ENCODE results near the gene CACNG3. TPM values are rescaled to one million over a fixed set of nuclear protein-coding genes. Genes with fewer than 3 reads are reported as not detected.
A peak's percentile ranks its signal among the peaks of the same experiment; 100 is the strongest.

The CACNG3 gene
- total RNA-seq, 1 experiment from 2014 or later: not detected

- DNase-seq: no peak
- intact Hi-C loops (cut with micrococcal nuclease): no loop called here
- H3K4me1 ChIP-seq (ENCODE audit: insufficient read depth, low read length): no peaks in the 10 kb centered on the region
- ATAC-seq: no peak
- BruUV-seq (replicated peaks): no TSS peak
- TF ChIP-seq EZH2phosphoT487 (IDR thresholded peaks at IDR 0.05; ENCODE audit: borderline replicate concordance, low read length): no peak
- TF ChIP-seq EZH2 (IDR thresholded peaks at IDR 0.05; ENCODE audit: low read length, unreplicated experiment): no peak
- no peak for TF ChIP-seq CTCF (conservative IDR thresholded peaks at IDR 0.05; ENCODE audit: low read depth, low read length)
- no peaks in the 10 kb centered on the region for H3K79me2 ChIP-seq (ENCODE audit: low read length)
- H3K27ac ChIP-seq (ENCODE audit: low read length): no peak overlapping the region
- H3K9ac ChIP-seq (ENCODE audit: low read length): no peak overlapping the region
- POLR2A ChIA-PET (ENCODE audit: unreplicated experiment): no interaction called here
- H3K9me2 ChIP-seq (replicated peaks; ENCODE audit: low read length): no peaks in the 10 kb centered on the region
- no peak overlapping the region for H2AFZ ChIP-seq (ENCODE audit: low read length)
- H3K9me3 ChIP-seq (ENCODE audit: low read length): no peaks in the 10 kb centered on the region
- CTCF ChIA-PET: no interaction called here
- H4K20me1 ChIP-seq (ENCODE audit: low read length): no peaks in the 10 kb centered on the region
- H3K4me3 ChIP-seq (ENCODE audit: low read length): no peak overlapping the region
- peaks cover 4% of the 10 kb centered on the region; the same call in 1 of the 2 replicates for H3K27me3 ChIP-seq (ENCODE audit: low read length)
- no peaks in the 10 kb centered on the region for H3K36me3 ChIP-seq (ENCODE audit: low read depth, low read length)
- H3K4me2 ChIP-seq (ENCODE audit: low read length): no peak overlapping the region
- H3F3A ChIP-seq (ENCODE audit: low read length, unreplicated experiment): no peaks in the 10 kb centered on the region
Observed at GRCh38 chr16:24272379-24272778, 16.2 kb downstream of the CACNG3 start.

- no TSS peak for BruUV-seq (replicated peaks)
- no peak overlapping the region for H3K4me2 ChIP-seq (ENCODE audit: low read length)
- no peak for ATAC-seq
Observed at GRCh38 chr16:24273508-24274182, 17.5 kb downstream of the CACNG3 start.

More at GRCh38 chr16:24273508-24274182, 17.5 kb downstream of the CACNG3 start:
- H3K9me2 ChIP-seq (replicated peaks; ENCODE audit: low read length): no peaks in the 10 kb centered on the region
- H3K27me3 ChIP-seq (ENCODE audit: low read length): peaks cover 4% of the 10 kb centered on the region; the same call in 1 of the 2 replicates
- no peaks in the 10 kb centered on the region for H3K4me1 ChIP-seq (ENCODE audit: insufficient read depth, low read length)
- TF ChIP-seq CTCF (conservative IDR thresholded peaks at IDR 0.05; ENCODE audit: low read depth, low read length) (no peak), EZH2 (IDR thresholded peaks at IDR 0.05; ENCODE audit: low read length, unreplicated experiment) (no peak), EZH2phosphoT487 (IDR thresholded peaks at IDR 0.05; ENCODE audit: borderline replicate concordance, low read length) (no peak)
- no peaks in the 10 kb centered on the region for H3K9me3 ChIP-seq (ENCODE audit: low read length)
- no peak overlapping the region for H3K27ac ChIP-seq (ENCODE audit: low read length)
- intact Hi-C loops (cut with micrococcal nuclease): no loop called here
- no peak overlapping the region for H3K4me3 ChIP-seq (ENCODE audit: low read length)
- H3K36me3 ChIP-seq (ENCODE audit: low read depth, low read length): no peaks in the 10 kb centered on the region
- peak; percentile 62 for DNase-seq
- no peaks in the 10 kb centered on the region for H4K20me1 ChIP-seq (ENCODE audit: low read length)
- no peak overlapping the region for H2AFZ ChIP-seq (ENCODE audit: low read length)
- no peak overlapping the region for H3K9ac ChIP-seq (ENCODE audit: low read length)
- H3K79me2 ChIP-seq (ENCODE audit: low read length): no peaks in the 10 kb centered on the region
- CTCF ChIA-PET: no interaction called here
- no peaks in the 10 kb centered on the region for H3F3A ChIP-seq (ENCODE audit: low read length, unreplicated experiment)
- POLR2A ChIA-PET (ENCODE audit: unreplicated experiment): no interaction called here

Measured in PC-3 (cell line).